ENCODE results near the gene OS9.
"Not testable (repeated sequence)": the region's sequence is repeated elsewhere in the genome, so short reads cannot be mapped to it uniquely, and the experiment has no call there.

Gene OS9

DNA sequence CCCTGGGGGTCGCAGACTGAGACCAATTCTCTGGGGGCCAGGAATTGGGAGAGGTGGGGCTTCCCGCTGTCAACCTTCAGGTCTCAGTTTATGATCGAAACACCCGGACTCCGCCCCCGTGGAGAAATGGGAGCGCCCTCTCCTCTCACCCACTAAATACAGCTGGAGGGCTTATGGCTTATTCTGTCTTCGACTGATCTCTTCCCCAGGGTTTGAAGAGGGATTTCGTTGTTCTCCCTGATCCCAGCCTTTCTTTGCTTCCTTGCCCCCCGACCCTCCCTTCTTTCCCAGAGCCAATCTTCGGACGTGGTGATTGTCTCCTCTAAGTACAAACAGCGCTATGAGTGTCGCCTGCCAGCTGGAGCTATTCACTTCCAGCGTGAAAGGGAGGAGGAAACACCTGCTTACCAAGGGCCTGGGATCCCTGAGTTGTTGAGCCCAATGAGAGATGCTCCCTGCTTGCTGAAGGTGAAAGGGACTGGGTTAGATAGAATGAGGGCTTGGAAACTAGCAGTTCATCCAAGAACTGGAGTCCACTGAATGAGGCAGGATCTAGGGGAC lies 607 bp downstream of the OS9 start:
- peak; percentile 2 for DNase-seq

DNA sequence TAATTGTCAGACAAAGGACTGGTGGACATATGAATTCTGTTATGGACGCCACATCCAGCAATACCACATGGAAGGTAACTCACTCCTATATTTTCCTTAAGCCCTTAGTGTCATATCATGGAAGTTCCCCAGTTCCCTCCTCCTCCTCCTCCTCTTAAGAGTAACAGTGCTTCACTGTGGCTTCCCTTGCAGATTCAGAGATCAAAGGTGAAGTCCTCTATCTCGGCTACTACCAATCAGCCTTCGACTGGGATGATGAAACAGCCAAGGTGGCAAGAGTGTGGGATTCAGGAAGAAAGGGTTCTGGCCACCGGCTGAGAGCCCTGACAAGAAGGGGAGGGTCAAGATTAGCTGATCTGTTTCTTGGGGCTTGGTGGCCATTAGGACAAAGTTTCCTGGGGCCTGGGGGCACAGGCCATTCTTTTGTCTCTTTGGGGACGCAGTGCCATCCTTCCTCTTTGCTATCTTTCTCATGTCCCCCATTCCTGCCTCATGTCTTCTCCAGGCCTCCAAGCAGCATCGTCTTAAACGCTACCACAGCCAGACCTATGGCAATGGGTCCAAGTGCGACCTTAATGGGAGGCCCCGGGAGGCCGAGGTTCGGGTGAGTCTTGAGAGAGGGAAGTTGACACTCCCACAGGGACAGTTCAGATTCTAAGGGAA lies 2.0 kb downstream of the OS9 start:
- DNase-seq = no peak

DNA sequence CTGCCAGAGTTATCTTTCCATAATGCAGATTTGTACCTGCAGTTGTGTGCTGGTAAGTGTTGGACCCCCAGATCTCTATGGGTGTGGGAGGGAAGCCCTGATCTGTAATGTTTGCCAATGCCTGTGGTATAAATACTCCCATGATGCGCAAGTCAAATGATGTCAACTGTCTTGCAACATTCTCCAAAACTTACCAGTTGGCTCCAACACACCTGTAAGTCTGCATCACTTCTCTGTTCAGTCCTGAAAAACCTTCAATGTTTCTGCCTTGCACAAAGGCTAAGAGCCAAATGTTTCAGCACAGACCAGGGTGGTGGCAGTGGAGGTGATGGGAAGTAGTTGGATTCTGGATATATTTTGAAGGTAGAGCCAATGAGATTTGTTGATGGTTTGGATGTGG lies 3.1 kb downstream of the OS9 start:
- DNase-seq = no peak

DNA sequence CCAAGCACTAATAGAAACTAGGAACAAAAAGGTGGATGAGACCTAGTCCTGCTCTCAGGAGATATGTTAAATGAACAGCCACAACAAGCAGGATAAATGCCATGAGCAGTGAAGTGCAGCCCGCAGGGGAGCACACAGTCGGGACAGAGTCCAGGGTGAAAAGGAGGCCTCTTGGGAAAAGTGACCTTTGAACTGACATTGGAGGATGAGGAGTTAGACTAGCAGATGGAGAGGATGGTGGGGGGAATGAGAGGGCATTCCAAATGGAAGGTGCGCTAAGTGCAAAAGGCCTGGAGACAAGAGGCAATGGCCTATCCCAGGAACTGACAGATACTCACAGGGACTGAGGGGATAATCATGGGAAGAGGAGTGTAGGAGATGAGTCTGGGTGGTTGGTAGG lies 4.5 kb downstream of the OS9 start:
- DNase-seq = no peak

DNA sequence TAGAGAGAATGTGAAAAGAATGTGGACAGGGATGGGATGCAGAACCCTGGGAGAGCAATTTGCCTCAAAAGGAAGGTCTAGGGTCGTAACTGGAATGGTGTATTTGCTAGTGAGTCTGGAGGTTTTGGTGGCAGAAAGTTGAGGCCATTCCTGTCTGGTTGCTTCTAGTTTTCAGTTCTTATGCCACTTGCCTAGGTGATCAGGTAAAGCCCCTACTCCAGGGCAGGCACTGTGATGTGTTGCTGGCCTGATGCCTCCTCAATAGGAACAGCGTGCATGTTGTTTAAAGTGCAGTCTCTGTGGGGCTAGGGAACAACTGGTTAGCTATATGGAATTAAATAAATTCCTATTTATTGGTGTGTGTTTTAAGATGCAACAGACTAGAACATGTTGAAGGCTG lies 6.4 kb downstream of the OS9 start:
- DNase-seq = no peak

DNA sequence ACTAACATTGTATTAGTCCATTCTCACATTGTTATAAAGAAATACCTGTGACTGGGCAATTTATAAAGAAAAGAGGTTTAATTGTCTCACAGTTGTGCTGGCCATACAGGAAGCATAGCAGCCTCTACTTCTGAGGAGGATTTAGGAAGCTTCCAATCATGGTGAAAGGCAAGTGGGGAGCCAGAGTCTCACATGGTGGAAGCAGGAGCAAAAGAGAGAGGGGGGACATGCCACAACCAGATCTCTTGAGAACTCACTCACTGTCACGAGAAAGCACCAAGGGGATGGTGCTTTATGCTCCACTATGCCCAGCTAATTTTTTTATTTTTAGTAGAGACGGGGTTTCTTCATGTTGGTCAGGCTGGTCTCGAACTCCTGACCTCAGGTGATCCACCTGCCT lies 13.3 kb downstream of the OS9 start:
- no peak for DNase-seq

DNA sequence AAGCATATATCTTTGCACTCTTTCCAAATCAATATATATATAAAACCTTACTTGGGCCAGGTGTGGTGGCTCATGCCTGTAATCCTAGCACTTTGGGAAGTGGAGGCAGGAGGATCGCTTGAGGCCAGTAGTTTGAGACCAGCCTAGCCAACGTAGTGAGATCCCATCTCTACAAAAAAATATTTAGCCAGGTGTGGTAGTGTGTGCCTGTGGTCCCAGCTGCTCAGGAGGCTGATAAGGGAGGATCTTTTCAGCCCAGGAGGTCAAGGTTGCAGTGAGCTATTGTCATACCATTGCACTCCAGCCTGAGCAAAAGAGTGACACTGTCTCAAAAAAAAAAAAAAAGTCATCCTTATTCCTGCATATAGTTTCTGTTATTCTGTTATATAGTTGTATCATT lies 14.4 kb downstream of the OS9 start:
- DNase-seq = no peak

DNA sequence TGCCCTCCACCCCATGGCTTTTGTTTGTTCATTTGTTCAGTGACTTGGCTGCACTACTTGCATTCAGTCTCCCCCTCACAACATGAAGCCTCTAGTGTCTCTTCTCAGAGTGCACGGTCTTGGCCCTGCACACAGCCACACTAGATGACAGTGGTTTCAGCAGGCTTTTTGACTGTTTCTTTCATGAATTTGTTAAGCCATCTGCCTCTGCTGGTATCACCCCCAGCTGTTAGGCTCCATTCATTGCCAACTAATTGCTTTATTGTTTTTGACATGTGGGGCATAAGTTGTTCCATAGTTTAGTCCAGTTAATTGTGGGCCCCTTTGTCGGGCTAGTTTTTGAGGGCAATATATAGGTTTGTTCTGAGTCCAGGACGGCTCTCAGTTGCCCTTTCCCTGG lies 18.8 kb downstream of the OS9 start:
- DNase-seq = no peak

DNA sequence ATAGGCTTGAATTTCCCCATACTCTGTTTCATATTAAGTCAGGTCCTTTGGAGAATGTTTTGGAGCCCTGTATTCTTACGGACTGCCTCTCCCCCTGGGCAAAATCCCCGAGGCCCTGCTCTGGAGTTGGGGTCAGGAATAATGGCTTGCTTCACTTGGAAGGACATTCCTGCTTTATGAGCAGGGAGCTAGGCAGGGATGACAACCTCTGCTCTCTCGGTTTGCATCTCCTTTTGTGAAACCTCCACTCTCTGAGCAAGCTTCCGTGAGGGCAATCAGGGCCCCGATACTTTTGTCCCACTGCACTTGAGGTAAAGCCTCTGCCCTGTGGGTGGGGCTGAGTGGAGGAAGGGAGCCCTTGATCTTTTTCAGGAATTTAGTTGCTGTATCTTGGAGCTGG lies 19.3 kb downstream of the OS9 start:
- no peak for DNase-seq

DNA sequence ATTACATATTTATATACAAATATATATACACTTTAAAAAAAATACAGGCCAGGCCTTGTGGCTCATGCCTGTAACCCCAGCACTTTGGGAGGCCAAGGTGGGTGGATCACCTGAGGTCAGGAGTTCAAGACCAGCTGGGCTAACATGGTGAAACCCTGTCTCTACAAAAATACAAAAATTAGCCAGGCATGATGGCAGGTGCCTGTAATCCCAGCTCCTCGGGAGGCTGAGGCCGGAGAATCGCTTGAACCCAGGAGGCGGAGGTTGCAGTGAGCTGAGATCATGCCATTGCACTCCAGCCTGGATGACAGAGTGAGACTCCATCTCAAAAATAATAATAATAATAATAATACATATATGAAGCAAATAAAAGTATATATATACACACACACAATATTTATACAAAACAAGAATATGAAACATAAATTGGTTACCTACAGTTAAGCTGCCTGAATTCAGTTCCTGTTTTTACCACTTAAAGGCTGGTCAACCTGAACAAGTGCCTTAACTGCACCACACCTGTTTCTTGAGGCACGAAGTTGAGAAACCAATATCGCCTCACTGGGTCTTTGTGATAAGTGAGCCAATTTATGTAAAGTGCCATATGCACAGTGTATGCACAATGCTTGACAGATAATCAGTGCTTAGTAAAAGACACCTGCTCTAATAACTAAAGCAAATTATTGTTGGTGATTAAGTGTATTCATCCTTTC lies 21.3 kb downstream of the OS9 start:
- not testable (repeated sequence) for DNase-seq

DNA sequence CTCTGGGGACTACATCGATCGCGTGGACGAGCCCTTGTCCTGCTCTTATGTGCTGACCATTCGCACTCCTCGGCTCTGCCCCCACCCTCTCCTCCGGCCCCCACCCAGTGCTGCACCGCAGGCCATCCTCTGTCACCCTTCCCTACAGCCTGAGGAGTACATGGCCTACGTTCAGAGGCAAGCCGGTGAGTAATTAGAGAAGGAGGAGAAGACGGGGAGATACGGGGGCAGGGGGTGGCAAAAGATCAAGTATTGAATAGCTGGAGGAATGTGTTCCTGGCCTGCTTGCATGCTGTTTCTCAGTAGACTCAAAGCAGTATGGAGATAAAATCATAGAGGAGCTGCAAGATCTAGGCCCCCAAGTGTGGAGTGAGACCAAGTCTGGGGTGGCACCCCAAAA lies 21.9 kb downstream of the OS9 start:
- no peak for DNase-seq

DNA sequence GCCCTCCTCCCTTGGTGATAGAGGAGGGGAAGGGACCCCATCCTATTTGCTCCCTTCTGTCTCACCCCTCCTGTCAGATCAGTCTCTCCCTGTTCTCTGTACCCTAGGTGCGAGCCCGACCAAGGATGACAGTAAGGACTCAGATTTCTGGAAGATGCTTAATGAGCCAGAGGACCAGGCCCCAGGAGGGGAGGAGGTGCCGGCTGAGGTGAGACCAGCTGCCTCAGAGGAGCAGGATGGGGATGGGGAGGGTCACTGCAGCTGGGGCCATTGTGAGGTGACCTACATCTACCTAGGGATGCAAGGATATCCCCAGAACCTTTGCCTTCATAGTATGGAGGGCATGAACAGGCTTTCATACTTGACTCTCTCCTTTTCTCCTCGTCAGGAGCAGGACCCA lies 22.4 kb downstream of the OS9 start:
- DNase-seq = no peak

DNA sequence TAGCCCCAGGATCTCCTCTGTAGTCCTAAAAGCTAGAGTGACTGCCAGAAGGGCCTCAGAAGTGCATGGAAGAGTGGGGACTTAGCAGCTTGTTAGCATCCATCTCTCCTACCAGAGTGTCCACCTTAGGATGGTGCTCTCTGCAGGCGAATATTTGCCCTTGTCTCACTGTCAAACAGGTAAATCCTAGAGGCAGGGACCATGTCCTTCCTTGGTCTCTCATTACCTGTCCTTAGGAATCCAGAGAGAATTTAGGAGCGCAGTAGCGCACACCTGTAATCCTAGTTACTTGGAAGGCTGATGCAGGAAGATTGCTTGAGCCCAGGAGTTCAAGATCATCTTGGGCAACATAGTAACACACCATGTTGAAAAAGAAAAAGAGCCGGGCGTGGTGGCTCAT lies 23.2 kb downstream of the OS9 start:
- no peak for DNase-seq

DNA sequence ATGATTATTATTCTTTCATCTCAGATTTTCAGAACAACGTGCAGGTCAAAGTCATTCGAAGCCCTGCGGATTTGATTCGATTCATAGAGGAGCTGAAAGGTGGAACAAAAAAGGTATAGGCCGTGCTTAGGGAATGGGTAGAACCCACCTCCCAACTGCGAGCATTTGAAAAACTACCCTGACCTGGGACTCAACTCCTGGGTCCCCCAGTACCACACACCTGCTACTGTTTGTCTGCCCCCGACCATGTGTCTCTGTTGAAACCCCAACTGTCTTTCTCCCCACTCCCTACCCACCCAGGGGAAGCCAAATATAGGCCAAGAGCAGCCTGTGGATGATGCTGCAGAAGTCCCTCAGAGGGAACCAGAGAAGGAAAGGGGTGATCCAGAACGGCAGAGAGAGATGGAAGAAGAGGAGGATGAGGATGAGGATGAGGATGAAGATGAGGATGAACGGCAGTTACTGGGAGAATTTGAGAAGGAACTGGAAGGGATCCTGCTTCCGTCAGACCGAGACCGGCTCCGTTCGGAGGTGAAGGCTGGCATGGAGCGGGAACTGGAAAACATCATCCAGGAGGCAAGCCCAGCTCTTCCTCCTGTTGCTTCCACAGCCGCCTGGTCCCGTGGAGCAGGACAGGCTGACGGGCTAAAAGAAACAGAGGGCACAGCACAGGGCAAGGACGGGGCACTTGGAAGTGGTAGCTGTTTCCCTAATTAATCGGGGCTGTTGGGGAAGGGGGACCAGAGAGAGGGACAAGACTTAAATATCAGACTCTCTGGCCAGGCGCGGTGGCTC lies 24.1 kb downstream of the OS9 start:
- no peak for DNase-seq

DNA sequence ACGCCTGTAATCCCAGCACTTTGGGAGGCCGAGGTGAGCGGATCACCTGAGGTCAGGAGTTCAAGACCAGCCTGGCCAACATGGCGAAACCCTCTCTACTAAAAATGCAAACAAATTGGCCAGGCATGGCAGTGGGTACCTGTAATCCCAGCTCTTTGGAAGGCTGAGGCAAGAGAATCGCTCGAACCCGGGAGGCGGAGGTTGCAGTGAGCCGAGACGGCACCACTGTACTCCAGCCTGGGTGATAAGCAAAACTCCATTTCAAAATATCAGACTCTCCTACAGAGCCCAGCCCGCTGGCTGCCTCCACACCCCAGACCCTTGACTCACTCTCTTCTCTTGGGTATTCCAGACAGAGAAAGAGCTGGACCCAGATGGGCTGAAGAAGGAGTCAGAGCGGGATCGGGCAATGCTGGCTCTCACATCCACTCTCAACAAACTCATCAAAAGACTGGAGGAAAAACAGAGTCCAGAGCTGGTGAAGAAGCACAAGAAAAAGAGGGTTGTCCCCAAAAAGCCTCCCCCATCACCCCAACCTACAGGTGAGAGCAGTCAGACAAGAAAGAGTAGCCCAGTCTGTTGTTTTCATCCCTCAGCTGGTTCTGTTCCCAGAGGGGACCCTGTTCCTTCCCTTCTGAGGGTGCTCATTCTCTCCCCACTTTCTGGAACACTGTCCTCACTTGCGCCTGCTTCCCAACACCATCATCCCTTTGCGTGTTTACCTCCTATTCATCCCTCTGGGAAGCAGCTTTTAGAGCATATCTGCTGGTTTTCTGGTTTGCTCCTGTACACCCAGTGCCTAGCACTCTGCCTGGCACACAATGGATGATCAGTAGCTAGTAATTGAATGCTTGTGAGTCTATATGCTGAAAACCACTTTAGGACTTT lies 25.0 kb downstream of the OS9 start:
- DNase-seq = no peak

DNA sequence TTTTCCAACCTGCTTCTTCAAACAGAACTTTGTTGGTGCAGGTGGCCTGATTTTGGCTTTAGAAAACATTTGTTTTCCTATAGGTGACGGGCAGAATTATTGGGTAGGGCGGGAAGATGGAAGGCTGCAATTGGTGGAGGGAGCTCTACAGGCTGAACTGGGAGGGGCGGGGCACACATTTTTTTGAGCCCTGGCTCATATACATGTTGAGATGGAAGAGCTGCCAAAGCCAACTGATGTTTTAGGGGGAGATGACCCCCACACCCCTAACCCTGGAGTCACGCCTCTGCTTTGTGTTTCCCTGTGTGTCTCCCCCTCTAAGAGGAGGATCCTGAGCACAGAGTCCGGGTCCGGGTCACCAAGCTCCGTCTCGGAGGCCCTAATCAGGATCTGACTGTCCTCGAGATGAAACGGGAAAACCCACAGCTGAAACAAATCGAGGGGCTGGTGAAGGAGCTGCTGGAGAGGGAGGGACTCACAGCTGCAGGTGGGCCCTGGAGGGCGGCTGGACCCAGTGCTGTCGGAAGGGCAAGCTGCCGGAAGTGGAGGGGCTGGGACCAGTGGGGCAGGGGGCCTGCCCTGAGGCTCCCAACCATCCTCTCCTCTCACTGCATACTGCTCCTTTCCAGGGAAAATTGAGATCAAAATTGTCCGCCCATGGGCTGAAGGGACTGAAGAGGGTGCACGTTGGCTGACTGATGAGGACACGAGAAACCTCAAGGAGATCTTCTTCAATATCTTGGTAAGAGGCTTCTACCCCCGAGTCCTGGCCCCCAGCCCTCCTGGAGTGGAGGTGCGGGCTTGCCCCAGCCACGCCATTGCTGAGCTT lies 26.1 kb downstream of the OS9 start:
- DNase-seq = no peak

DNA sequence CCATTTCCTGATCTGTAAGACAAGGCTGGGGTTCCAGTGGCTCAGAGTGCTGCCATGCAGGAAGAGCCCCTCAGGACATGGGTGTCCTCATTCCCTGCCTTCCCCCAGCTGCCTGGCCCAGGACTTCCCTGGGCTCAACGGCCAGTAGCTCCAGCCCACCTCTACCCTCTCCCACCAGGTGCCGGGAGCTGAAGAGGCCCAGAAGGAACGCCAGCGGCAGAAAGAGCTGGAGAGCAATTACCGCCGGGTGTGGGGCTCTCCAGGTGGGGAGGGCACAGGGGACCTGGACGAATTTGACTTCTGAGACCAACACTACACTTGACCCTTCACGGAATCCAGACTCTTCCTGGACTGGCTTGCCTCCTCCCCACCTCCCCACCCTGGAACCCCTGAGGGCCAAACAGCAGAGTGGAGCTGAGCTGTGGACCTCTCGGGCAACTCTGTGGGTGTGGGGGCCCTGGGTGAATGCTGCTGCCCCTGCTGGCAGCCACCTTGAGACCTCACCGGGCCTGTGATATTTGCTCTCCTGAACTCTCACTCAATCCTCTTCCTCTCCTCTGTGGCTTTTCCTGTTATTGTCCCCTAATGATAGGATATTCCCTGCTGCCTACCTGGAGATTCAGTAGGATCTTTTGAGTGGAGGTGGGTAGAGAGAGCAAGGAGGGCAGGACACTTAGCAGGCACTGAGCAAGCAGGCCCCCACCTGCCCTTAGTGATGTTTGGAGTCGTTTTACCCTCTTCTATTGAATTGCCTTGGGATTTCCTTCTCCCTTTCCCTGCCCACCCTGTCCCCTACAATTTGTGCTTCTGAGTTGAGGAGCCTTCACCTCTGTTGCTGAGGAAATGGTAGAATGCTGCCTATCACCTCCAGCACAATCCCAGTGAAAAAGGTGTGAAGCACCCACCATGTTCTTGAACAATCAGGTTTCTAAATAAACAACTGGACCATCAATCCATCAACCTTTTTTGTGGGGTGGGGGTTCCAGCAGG lies 27.0 kb downstream of the OS9 start:
- no peak for DNase-seq

DNA sequence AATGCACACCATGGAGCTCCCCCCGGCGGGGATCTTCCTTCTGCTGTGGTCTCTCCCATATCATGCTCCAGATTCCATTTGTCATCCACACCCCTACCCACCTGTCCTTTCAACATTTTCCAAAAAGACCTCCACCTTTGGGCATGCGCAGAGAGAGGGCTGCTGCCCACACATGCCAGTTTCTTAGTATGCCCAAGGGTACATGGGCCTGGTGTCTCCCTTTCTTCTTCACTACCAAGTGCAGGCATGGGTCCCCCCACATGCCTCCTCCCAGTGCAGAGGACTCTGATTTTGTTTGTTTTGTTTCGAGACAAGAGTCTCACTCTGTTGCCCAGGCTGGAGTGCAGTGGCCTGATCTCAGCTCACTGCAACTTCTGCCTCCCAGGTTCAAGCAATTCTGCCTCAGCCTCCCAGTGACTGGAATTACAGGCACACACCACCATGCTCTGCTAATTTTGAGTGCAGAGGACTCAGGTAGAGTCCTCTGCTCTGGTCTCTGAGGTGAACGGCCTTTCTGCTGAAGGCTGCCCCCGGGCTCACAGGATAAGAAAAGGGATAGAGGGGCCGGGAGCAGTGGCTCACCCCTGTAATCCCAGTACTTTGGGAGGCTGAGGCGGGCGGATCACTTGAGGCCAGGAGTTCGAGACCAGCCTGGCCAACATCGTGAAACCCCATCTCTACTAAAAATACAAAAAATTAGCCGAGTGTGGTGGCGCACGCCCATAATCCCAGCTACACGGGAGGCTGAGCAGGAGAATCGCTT lies 28.1 kb downstream of the OS9 start:
- not testable (repeated sequence) for DNase-seq

DNA sequence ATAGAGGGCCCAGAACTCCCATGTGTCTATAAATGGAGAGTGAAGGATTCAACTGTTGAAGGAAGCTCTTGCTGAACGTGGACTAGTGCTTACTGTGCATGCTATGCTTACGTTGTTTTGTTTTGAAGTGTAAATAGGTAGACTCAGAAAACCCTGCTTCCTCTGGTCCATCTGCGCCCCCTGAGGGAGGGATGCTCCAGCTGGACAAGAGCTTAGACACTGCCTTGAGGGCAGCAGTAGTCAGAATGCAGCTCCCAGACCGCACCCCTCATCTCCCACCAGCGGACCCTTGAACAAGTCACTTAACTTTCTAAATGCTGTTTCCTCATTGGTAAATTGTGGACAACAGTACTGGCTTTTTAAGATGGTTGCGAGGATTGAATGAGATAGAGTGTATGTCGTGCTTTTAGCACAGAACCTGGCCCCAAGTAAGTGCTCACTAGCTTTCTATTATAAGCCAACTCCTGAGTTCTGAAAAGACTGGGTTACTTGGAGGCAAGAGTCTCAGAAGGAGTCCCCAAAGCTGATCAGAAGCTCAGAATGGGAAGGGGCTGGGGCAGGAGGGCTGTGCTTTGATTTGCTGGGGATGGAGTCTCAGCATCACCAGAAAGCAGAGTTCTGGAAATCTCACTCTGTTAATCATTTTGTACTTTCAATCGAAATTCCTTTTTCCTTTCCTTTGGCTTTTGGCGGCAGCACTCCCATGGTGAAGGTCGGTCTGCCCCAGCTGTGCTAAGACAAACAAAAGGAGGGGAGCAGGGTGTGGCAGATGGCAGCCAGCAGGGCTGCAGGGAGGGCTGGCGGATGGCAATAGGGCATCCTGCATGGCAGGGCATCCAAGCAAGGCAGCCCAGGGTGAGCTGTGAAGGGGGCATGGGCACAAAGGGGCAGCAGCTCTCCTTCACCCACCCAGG lies 29.0 kb downstream of the OS9 start:
- DNase-seq = no peak

Data from fibroblast of skin of right quadriceps (primary cell).